MCF 10A (cell line): ENCODE measurements around the gene PIGH. TPM values are rescaled to one million over a fixed set of nuclear protein-coding genes. Genes with fewer than 3 reads are reported as not detected.

ENCODE experiments used
- BruUV-seq: library from RNA; stranded (reverse); fragments of 400-500 nt; replicated peaks from 2 replicates; lab custom pipeline; 2021; lab: Mats Ljungman, UMichigan
- CTCF ChIA-PET: fragments of 300-600 bp; sonication (Branson Sonifier 250); formaldehyde crosslinking; extraction: SDS; loops from one replicate; lab custom pipeline; 2021; ENCODE audit warnings: antibody characterized with exemption, inconsistent platforms; lab: Yijun Ruan, JAX
- POLR2A ChIA-PET: fragments of 300-600, 350-650 bp; sonication (Branson Sonifier 250); formaldehyde crosslinking; extraction: SDS; loops from one replicate; lab custom pipeline; 2020; ENCODE audit warnings: antibody characterized with exemption, inconsistent platforms; lab: Yijun Ruan, JAX
- DNase-seq: peaks from one replicate; pipeline ENCODE4 v3.0.0-alpha.2; 2018; ENCODE audit not compliant: unreplicated experiment
- H3K27ac Mint-ChIP-seq: one replicate; pipeline ENCODE4 v1.8.0; 2022; ENCODE audit warnings: mild to moderate bottlenecking, low read depth, mixed read lengths; ENCODE audit not compliant: unreplicated experiment
- H3K27me3 Mint-ChIP-seq: one replicate; pipeline ENCODE4 v1.8.0; 2022; ENCODE audit warnings: mixed read lengths; ENCODE audit not compliant: insufficient read depth, unreplicated experiment
- H3K36me3 Mint-ChIP-seq: one replicate; pipeline ENCODE4 v1.8.0; 2022; ENCODE audit warnings: mild to moderate bottlenecking, moderate library complexity, mixed read lengths; ENCODE audit not compliant: insufficient read depth, unreplicated experiment
- H3K4me1 Mint-ChIP-seq: one replicate; pipeline ENCODE4 v1.8.0; 2022; ENCODE audit warnings: mixed read lengths; ENCODE audit not compliant: insufficient read depth, unreplicated experiment
- H3K4me3 Mint-ChIP-seq: one replicate; pipeline ENCODE4 v1.8.0; 2022; ENCODE audit warnings: mild to moderate bottlenecking, moderate library complexity, mixed read lengths; ENCODE audit not compliant: unreplicated experiment
- H3K9me3 Mint-ChIP-seq: one replicate; pipeline ENCODE4 v1.8.0; 2022; ENCODE audit warnings: mixed read lengths; ENCODE audit not compliant: unreplicated experiment
- CTCF ChIP-seq: fragments of 200-600 bp; IDR thresholded peaks from one replicate; pipeline ENCODE4 v1.8.0; 2022; ENCODE audit warnings: antibody characterized with exemption, mild to moderate bottlenecking; ENCODE audit not compliant: unreplicated experiment
- intact Hi-C: fragments of 100-400 bp; cut with micrococcal nuclease; formaldehyde crosslinking; loops from 2 replicates; pipeline ENCODE4 v1.14.1; 2022
- total RNA-seq: library from RNA; stranded (reverse); gene quantifications from 2 replicates; pipeline ENCODE4 v1.2.3, GENCODE V29; 2022

PIGH gene
- total RNA-seq, 1 experiment from 2014 or later, result 18.9 TPM

DNA sequence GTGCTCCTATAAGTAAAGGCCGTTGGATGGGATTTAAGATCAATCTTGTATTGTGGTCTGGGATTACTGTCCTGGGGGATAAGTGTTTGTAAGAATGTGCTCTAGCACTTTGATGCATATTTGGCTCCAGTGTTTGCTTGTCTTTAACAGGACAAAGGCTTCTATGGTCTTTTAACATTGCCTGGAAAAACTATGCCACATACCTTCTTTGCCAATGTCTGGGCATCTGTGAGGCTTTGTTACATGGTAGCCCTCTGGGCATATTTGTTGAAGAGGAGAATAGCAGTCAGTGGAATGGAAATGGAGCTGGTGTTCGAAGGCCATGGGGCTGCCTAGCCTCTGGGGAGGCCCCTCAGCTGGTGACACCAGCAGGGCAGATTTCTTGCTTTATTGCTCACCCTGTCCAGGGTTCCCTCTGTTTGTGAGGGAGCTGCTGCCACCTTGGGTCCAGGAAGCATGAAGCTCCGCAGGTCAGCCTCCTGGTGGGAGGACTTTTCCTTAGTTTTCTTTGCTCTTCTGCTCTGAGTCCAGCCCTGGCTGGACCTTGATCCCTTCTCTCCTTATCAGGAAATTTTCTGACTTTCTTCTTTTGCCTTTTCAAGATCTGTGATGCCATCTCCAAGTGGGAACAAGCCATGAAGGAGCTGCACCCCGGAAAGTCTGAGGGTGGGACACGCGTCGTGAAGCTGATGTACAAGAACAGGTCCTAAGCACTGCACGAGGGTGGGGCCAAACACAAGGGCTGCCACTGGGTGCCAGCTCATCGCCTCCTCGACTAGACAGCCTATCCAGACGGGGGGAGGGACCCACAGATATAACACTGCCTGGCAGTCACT, 19.5 kb downstream of the PIGH start:
- TF ChIP-seq CTCF, result no peak
- ChIA-PET POLR2A (interaction anchor here (1.4 kb wide), 1 partner anchor 19 kb away, joined by 3 read pairs; no protein-coding TSS in a partner anchor), CTCF (interaction anchor here (0.6 to 10.6 kb wide), 13 partner anchors 9 to 1966 kb away, joined by 3 to 132 read pairs (median 3); partner anchors contain the start of genes PIGH and RDH12)
- no peak for DNase-seq
- no peak overlapping the region for H3K27ac Mint-ChIP-seq
- intact Hi-C loops, result no loop called here
- no peaks in the 10 kb centered on the region for H3K9me3 Mint-ChIP-seq
- H3K4me3 Mint-ChIP-seq, result no peak overlapping the region
- H3K36me3 Mint-ChIP-seq, result no peaks in the 10 kb centered on the region
- no peaks in the 10 kb centered on the region for H3K4me1 Mint-ChIP-seq
- no TSS peak for BruUV-seq
- no peaks in the 10 kb centered on the region for H3K27me3 Mint-ChIP-seq

DNA sequence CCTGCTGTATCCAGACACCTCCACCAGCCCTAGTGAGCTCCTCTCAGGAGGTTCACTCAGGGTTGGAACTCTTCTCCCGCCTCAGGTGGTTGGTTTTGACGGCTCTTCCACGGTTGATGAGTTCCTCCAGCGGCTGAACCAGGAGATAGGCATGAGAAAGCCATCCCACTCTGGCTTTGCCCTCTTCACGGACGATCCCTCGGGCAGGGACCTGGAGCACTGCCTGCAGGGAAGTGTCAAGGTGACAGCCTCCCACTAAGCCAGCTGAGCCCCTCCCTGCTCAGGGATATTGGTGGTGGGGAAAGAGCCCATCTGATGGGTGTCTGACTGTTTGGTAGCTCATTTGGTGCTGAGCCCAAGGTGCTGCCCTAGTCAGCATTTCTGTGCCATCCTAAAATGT, 20.4 kb downstream of the PIGH start:
- ChIA-PET CTCF (interaction anchor here (0.6 to 6.8 kb wide), 5 partner anchors 8 to 154 kb away, joined by 4 to 56 read pairs (median 38); no protein-coding TSS in a partner anchor), POLR2A (no interaction called here)
- no peak for TF ChIP-seq CTCF
- no TSS peak for BruUV-seq
- Mint-ChIP-seq H3K9me3 (no peaks in the 10 kb centered on the region), H3K4me3 (no peak overlapping the region), H3K4me1 (no peaks in the 10 kb centered on the region), H3K36me3 (no peaks in the 10 kb centered on the region), H3K27ac (no peak overlapping the region), H3K27me3 (no peaks in the 10 kb centered on the region)
- no peak for DNase-seq
- intact Hi-C loops, result no loop called here

GRCh38 chr14:67579040-67579439, 21.0 kb downstream of the PIGH start:
- H3K36me3 Mint-ChIP-seq, result no peaks in the 10 kb centered on the region
- no peak for TF ChIP-seq CTCF
- no peak overlapping the region for H3K27ac Mint-ChIP-seq
- intact Hi-C loops, result no loop called here
- no peaks in the 10 kb centered on the region for H3K9me3 Mint-ChIP-seq
- no peak overlapping the region for H3K4me3 Mint-ChIP-seq
- DNase-seq, result no peak
- H3K27me3 Mint-ChIP-seq, result no peaks in the 10 kb centered on the region
- ChIA-PET CTCF (interaction anchor here (0.9 to 6.8 kb wide), 5 partner anchors 8 to 153 kb away, joined by 5 to 56 read pairs (median 38); no protein-coding TSS in a partner anchor), POLR2A (no interaction called here)
- H3K4me1 Mint-ChIP-seq, result no peaks in the 10 kb centered on the region
- no TSS peak for BruUV-seq

DNA sequence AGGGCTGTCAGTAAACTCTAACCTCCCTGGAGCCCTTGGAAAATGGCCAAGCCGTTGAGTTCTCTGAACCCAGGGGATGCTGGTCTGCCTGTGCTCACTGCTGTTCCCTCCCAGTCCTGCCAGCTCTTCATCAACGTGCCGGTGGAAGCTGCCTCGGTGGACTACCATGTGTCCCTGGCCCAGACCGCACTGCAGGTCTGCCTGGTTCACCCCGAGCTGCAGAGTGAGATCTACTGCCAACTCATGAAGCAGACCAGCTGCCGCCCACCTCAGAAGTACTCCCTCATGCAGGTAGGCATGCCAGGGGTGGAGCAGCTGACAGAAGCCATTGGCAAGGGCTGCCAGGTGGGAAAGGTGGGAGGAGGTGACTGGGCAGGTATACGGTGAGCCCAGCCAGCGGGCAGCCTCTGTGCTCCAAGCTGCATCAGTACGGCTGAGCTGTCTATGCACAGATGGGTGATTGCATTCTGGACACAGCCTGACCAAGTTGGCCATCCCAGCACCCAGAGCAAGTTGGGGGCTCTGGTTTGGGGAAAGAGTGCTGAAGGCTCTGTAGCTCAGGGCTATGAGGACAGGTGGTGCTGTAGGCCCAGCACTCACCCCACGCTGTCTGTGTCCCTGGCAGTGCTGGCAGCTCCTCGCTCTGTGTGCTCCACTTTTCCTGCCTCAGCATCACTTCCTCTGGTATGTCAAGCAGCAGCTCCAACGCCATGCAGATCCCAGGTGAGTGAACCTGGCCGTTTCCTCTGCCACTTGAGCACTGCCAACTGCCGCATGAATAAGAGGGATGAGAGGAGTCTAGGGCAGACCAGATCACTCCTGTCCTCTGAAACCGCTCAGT, 21.9 kb downstream of the PIGH start:
- H3K4me3 Mint-ChIP-seq, result no peak overlapping the region
- POLR2A ChIA-PET, result interaction anchor here (0.6 to 0.7 kb wide), 3 partner anchors 12 to 97 kb away, joined by 3 to 4 read pairs (median 3); no protein-coding TSS in a partner anchor
- no peak for TF ChIP-seq CTCF
- no peaks in the 10 kb centered on the region for H3K36me3 Mint-ChIP-seq
- intact Hi-C loops, result no loop called here
- no peak for DNase-seq
- BruUV-seq, result no TSS peak
- CTCF ChIA-PET, result interaction anchor here (1.2 to 4.4 kb wide), 3 partner anchors 52 to 151 kb away, joined by 3 to 38 read pairs (median 8); no protein-coding TSS in a partner anchor
- no peaks in the 10 kb centered on the region for H3K9me3 Mint-ChIP-seq
- no peaks in the 10 kb centered on the region for H3K4me1 Mint-ChIP-seq
- no peaks in the 10 kb centered on the region for H3K27me3 Mint-ChIP-seq
- no peak overlapping the region for H3K27ac Mint-ChIP-seq
